GM12874 (cell line): ENCODE data around the gene P3H1.

Experiments
- TF ChIP-seq, protein P1 (sequence below): IDR thresholded peaks from 2 replicates; pipeline ENCODE4 v1.5.1; 2011; ENCODE audit warnings: low read depth, mild to moderate bottlenecking, control low read depth, low read length, moderate library complexity; ENCODE audit not compliant: insufficient read depth

Gene P3H1

GRCh38 chr1:42758641-42759040, 8.2 kb downstream of the P3H1 start:
- TF ChIP-seq, protein P1, sequence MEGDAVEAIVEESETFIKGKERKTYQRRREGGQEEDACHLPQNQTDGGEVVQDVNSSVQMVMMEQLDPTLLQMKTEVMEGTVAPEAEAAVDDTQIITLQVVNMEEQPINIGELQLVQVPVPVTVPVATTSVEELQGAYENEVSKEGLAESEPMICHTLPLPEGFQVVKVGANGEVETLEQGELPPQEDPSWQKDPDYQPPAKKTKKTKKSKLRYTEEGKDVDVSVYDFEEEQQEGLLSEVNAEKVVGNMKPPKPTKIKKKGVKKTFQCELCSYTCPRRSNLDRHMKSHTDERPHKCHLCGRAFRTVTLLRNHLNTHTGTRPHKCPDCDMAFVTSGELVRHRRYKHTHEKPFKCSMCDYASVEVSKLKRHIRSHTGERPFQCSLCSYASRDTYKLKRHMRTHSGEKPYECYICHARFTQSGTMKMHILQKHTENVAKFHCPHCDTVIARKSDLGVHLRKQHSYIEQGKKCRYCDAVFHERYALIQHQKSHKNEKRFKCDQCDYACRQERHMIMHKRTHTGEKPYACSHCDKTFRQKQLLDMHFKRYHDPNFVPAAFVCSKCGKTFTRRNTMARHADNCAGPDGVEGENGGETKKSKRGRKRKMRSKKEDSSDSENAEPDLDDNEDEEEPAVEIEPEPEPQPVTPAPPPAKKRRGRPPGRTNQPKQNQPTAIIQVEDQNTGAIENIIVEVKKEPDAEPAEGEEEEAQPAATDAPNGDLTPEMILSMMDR, result no peak

- TF ChIP-seq, protein P1, result no peak
Measured at GRCh38 chr1:42757892-42758275, 8.9 kb downstream of the P3H1 start.

- TF ChIP-seq, protein P1, result peak; percentile 76
Measured at GRCh38 chr1:42756956-42757891, 9.6 kb downstream of the P3H1 start.

GRCh38 chr1:42753070-42753469, 13.8 kb downstream of the P3H1 start:
- TF ChIP-seq, protein P1, result no peak

GRCh38 chr1:42752284-42752683, 14.5 kb downstream of the P3H1 start:
- TF ChIP-seq, protein P1, result no peak

- TF ChIP-seq, protein P1, result no peak
Measured at GRCh38 chr1:42750041-42750440, 16.8 kb downstream of the P3H1 start.

DNA sequence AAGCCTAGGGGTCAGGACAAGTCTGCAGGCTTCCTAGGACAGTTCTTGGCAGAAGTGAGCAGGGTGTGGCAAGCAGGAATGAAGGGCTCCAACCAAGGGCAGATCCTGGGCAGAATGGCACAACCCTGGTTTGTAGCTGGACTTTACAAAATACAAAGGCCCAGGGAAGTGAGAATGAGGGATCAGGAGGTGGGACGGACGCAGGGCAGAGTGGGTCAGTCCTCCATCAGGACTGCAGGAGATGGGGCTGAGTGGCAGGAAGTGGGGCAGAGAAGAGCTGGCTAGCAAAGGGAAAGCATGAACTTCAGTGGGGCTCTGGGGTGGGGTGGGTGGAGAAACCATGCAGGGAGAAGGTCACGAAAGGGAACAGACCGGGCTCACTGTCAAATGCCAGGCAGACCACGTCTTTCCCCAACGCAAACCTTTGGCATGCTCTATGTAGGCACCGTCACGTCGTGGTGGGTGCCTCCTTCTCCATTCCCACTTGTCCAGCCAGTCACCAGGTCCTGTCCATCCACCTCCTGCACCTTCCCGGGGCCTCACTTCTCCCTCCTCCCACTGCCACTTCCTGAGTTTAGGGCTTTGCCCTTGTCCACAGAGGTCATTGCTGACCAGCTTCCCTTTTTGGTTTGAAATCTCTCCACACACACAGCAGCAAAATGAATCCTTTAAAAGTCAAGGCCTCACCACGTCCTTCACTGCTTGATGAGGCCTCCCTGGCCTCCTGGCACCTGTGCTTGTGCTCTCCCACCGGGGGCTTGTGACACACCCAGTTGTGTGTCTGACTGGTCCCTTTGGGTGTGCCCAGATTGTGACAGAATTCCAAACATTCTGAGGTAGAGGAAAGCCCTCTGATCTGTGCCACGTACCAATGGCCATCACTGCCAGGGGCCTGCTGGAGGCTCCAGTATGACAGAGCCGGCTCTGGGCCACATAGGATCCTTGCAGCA, 18.1 kb downstream of the P3H1 start:
- TF ChIP-seq, protein P1, result no peak
